HG02870 (cell line): ENCODE results near the gene PPHLN1.
A peak's percentile ranks its signal among the peaks of the same experiment; 100 is the strongest.
"Not testable (repeated sequence)": the region's sequence is repeated elsewhere in the genome, so short reads cannot be mapped to it uniquely, and the experiment has no call there.

Source experiments
- ATAC-seq: cut with Tn5 transposase; IDR thresholded peaks from one replicate; pipeline ENCODE4 v1.9.1; 2021; ENCODE audit warnings: mild to moderate bottlenecking, moderate library complexity; ENCODE audit not compliant: unreplicated experiment

Gene PPHLN1

DNA sequence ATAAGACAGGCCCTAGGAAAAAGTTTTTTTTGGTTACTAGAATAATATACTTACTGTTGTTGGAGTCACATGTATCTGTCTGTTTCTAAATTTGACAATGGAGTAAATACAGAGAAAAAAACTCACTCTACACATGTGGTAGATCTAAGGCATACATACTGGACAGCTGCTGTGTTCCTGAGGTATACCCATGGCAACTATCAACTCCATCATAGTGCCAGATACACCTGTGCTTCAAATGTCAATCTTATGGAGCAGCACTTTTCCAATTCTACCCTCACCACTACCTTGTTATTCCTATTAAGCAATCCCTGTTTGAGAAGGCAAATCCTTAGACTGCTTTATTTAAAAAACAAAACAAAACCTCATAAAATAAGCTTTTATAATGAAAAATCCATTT, 3.4 kb upstream of the PPHLN1 start:
- ATAC-seq: no peak

DNA sequence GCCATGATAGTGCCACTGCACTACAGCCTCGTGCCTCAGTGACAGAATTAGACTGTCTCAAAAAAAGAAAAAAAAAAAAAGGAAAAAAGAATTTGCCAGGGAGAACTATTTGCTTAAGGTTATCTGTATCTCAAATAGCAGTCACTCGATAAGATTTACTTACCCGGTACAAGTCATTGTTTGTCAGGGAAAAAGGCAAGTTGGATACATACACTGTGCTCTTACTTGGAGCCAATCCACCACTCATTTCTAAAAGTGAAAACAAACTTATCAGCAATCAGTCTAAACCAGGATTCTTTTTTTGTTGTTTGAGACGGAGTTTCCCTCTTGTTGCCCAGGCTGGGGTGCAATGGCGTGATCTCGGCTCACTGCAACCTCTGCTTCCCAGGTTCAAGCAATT, 2.1 kb upstream of the PPHLN1 start:
- no peak for ATAC-seq

DNA sequence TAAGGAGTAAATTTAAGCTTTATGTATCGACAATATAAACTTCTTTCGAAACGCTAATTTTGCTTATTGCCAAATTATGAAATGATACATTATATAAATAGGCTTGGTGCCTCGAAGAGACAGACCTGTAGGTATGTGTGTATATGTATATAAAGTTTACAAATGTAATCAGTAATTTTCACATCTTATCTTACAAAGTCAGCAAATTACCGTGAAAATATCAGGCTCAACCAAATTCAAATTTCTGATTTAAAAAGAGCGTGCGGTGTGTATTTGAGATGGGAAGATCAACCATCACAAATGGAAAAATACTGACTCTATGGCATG, 678 bp upstream of the PPHLN1 start:
- ATAC-seq: no peak

DNA sequence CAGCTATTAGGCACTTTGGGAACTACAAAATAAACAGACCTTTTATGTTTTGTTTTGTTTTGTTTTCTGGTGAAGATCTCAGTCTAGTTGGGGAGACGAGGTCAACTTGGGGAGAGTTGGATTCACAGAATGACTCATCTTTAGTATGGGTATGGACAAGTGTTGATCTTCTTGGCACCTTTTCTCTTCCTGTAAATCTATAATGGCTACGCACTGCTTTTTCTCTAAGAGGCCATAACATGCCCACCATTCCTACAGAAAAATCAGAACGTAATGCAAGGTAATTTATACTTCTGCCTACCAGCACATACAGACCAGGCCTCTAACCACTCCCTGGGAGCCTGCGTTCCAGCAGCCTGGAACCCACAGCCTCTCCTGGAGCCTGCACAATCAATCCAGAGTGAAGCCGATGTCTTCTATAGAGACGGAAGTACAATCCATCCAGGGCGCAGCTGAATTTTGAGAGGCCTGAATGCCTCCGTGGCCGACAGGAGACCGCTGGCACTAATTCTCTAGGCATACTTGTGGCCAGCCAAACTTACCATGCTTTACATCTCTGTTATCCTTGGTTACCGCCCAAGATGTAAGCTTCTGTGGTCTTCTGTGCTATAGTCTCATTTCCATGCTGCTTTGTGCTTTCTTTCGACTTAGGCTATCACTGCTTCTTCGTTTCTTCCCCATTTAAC, 717 bp downstream of the PPHLN1 start:
- peak; percentile 13 for ATAC-seq

DNA sequence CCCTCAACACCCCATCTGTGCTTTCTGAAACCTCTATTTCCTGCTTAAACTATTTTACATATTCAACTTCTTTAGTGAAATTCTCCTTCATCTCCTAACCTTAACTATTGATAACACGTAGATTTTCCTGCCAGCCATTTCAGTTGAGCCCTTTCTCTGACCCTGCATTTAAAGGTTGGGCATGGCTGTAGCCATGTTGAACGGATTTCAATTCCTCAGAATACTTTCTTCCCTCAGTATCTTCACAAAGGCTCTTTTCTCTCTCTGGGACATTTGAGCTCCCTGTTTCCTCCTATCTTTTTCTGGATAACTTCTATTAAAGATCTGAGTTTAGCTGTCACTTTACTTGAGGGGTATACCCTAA, 1.2 kb downstream of the PPHLN1 start:
- ATAC-seq: no peak

DNA sequence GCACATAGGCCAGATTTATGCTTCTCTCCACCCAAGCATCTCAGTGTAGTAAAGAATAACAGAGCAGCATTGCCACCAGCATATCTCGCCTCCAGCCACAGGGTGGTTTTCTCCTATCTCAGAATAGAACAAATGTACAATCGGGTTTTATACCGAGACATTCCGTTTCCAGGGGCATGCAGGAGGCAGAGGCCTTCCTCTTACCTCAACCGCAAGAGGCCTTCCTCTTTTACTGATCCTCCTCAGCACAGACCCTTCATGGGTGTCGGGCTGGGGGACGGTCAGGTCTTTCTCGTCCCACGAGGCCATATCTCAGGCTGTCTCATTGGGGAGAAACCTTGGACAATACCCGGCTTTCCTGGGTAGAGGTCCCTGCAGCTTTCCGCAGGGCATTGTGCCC, 4.1 kb downstream of the PPHLN1 start:
- not testable (repeated sequence) for ATAC-seq

DNA sequence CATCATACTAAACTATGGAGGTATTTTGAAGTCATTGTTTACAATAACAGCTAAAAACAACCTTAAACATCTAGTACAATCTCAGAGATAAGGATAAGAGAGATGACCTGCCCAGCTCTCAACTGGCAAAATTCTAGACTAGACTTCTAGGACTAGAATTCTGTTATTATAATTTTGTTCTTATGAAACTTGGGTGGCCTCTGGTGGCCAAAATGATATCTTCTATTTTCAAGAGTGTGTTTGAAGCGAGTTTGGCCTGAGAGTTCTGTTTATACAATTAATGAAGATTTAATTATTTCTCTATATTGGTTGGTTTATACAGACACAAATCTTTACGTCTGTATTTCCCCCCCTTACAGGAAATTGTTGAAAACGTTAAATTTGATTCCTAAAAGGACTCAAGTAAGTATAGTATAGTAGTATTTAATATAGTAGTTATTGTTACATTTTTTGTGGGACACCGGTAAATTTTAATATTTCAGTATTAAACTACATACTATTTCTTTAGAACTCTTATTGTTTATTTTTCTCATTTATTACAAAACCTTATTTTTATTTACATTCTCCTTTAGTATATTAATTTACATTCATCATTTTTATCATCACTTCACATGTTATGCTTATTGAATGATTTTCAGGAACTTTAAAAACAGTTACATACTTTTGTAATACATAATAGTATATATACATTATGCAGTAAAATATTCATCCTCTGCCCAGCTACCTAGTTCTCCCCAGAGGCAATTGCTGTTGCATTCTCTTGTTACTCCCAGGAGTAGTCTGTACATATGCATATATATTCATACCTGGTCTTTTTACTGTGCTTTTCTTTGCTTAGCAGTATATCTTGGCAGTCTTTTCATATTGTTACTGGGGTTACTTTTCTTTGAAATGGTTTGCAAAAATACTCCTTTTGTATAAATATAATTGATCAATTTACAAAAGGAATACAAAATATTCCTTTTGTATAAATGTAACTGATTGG, 6.6 kb downstream of the PPHLN1 start:
- no peak for ATAC-seq

DNA sequence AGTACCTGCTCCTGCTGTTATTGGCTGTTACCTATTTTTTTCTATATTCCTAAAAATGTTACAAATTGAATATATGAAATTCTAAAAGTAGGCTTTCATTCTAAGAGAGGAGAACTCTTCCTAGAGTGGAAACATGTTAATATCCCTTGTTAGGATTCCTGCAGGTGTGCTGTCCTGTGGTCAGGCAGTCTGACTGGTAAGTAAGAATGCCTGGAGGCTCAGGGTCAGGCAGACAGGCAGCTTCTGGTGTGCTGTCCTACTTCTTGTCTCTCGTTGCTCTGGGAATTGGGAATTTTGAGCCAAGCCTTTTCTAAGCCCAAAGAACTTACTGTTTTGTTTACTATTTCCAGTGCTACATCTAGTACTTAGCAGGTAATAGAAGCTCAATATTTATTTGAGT, 10.3 kb downstream of the PPHLN1 start:
- no peak for ATAC-seq

DNA sequence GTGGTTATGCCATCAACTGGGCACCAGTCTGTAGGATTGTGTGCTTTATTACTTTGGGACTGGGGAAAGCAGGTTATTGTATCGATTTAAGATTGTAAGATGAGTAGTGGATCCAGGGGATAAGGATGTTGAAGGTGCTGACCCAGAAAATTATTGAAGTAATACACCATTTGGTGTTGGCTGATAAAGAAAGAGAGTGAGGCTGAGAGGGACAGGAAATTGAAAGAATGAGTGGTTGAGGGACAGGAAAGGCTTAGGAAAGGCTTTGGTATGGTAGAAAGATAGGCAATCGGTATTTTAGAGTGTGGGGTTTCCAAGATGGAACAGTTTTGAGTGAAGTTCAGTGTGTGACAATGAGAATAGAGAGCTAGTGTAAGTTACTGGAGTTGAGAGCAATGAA, 12.3 kb downstream of the PPHLN1 start:
- ATAC-seq: no peak

DNA sequence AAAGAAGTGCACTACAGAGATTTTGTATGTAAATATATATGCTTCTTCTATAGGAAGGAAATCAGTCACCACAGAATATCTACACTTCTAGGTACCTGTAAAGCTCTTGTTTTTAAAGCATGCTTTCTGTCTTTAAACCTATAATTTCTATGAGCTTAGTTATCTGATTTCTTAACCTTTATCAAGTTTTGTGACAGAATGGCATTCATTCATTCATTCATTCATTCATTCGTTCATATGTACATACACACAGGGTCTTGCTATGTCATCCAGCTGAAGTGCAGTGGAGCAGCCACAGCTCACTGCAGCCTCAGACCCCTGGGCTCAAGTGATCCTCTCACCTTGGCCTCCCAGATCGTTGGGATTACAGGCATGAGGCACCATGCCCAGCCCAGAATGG, 16.1 kb downstream of the PPHLN1 start:
- no peak for ATAC-seq

DNA sequence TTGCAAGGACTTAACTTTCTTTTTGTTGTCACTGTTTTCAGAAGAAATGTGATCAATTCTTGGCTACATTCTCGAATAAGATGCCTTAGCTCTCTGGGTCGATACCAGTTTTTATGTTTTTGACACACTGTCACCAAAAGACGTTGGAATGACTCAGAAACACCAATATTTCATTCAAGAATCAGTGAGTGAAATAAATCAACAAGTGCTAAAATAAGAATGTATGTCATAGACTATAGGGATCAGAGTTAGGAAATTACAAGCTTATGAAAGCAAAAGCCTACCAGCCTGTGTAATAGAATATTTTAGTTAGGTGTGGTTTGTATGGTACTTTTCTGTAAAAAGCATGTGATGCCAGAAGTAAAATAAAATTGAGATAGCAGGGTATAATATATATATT, 17.8 kb downstream of the PPHLN1 start:
- ATAC-seq: no peak

DNA sequence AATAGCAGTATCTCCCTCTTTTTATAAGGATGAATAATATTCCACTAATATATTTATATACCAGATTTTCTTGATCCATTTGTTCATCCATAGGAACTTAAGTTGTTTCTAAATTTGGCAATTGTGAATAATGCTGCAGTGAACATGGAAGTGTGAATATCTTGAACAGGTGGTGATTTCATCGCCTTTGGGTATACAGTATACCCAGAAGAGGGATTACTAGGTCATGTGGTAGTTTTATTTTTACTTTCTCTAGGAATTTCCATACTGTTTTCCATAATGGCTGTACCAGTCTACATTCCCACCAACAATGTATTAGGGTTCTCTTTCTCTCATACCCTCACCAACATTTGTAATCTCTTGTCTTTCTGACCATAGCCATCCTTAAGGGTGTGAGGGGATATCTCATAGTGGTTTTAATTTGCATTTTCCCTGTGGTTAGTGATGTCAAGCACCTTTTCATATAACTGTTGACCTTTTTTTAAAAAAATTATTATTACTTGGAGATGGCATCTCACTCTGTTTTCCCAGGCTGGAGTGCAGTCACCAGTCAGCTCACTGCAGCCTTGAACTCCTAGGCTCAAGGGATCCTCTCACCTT, 20.5 kb downstream of the PPHLN1 start:
- ATAC-seq: no peak

DNA sequence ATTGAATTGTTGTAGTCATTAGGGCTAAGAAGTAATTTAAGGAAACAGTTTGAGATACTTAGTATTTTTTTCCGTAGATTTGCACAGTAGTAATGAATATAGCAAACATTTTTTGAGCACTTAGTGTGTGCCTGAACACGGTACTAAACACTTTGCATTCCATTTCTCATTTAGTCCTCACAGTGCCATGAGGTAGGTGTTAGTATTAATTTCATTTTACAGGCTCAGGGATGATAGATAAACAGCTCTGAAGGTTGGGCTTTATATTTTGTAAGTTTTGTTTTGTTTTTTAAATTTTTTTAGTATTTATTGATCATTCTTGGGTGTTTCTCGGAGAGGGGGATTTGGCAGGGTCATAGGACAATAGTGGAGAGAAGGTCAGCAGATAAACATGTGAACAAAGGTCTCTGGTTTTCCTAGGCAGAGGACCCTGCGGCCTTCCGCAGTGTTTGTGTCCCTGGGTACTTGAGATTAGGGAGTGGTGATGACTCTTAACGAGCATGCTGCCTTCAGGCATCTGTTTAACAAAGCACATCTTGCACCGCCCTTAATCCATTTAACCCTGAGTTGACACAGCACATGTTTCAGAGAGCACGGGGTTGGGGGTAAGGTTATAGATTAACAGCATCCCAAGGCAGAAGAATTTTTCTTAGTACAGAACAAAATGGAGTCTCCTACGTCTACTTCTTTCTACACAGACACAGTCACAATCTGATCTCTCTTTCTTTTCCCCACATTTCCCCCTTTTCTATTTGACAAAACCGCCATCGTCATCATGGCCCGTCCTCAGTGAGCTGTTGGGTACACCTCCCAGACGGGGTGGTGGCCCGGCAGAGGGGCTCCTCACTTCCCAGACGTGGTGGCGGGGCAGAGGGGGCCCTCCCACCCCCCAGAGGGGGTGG, 23.4 kb downstream of the PPHLN1 start:
- not testable (repeated sequence) for ATAC-seq

DNA sequence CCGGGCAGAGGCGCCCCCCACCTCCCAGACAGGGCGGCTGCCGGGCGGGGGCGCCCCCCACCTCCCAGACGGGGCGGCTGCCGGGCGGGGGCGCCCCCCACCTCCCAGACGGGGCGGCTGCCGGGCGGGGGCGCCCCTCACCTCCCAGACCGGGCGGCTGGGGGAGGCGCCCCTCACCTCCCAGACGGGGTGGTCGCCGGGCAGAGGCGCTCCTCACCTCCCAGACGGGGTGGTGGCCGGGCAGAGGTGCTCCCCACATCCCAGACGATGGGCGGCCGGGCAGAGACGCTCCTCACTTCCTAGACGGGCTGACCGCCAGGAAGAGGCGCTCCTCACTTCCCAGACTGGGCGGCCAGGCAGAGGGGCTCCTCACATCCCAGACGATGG, 24.0 kb downstream of the PPHLN1 start:
- not testable (repeated sequence) for ATAC-seq

DNA sequence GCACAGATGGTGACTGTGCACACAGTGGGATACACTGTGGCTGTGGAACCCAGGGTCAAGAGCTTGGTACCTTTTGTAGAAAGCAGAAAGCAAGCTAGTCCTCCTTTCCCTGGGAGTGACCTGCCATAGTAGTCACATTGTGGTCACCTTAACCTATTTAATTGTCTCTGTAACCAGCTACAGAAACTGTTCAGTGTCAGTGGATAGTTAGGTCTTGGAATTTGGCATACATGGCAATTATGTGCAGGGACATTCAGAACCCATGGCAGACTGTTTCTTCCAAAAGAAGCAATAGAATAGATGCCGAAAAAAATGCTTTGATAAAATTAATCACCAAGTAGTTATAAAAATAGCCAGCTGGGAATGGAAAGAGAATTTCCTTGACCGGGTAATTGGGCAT, 30.4 kb downstream of the PPHLN1 start:
- ATAC-seq: no peak

DNA sequence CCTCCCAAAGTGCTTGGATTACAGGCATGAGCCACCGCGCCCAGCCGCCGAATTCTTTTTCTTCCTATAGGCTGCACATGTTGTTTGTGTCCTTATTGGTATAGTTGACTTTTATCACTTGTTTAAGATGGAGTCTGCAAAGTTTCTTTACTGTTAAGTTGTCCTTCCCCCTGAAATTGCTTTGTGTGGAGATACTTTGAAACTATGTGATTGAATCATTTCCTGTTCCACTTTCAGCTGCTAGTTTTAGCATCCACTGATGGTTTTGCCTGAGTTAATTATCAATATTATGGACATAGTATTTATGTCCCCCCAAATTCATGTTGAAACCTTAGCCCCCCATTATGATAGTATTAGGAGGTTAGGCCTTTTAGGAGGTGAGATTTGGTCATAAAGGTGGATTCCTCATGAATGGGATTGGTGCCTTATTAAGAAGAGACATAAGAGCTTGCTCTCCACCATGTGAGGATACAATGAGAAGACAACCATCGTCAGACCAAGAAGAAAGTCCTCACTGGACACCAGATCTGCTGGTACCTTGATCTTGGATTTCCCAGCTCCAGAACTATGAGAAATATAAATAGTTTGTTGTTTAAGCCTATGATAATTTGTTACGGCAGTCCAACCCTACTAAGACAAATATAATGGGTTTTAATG, 34.9 kb downstream of the PPHLN1 start:
- ATAC-seq: peak; percentile 78

DNA sequence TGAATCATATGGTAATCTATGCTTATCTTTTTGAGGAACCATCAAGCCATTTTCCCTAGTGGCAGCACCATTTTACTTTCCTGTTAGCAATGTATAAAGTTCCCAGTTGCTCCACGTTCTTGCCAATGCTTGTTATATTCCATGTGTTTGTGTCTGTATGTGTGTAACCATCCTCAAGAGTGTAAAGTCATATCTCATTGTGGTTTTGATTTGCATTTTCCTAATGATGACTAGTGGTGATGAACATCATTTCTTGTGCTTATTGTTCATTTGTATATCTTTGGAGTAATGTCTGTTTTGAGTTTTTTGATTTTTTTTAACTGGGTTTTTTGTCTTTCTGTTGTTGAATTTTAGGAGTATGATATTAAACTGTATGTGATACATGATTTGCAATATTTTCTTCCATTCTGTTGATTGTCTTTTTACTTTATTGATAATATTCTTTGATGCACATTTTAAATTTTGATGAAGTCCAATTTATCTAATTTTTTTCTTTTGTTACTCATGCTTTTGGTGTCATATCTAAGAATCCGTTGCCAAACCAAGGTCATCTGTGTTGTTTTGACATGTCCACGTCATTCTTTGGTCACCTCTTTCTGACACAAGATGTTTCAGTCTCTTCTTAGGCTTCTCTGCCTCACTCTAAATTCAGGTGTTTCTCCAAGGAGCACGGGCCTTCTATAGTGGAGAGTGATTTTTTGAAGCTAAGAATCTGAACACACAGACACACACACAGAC, 36.1 kb downstream of the PPHLN1 start:
- ATAC-seq: no peak

DNA sequence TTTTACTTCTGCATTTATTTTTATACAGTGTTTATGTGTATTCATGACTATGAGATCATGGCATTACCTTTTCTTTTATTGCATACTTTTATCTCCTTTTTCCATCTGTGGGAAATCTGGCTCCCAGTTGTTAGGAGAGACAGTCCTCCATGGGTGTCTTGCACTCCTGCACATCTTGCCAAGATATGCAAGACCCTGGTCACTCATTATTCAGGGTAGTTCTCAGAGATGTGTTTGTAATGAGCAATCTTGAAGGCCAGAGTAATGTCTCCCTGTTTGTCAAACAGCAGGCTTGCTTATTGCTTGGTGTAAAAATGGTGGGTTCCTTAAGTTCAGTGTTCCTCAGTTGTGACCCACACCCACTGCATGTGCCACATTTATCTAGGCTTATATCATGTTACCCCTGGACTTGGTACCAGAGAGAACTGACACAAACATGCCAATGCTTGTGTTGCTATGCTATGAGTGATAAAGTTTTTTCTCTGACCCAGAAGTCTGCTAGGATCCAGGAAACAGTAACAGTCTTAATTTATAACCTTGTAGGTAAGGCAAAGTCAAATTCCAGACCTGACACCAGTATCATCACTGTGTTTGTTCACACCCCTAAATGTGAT, 36.8 kb downstream of the PPHLN1 start:
- ATAC-seq: no peak

DNA sequence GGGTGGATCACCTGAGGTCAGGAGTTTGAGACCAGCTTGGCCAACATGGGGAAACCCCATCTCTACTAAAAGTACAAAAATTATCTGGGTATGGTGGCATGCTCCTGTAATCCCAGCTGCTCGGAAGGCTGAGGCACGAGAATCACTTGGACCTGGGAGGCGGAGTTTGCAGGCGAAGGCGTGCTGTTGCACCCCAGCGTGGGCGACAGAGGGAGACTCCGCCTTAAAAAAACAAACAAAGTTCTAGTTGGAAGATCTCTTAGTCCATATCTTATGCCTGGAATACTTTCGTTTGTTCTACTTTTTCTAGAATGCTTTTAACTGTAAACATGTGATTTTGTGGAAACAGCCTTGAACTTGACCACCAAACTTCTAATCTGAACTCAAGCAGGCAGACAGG, 38.7 kb downstream of the PPHLN1 start:
- ATAC-seq: no peak
